ENCODE data around the gene PFKP.
"Not testable (repeated sequence)": the region's sequence is repeated elsewhere in the genome, so short reads cannot be mapped to it uniquely, and the experiment has no call there.

Gene PFKP

DNA sequence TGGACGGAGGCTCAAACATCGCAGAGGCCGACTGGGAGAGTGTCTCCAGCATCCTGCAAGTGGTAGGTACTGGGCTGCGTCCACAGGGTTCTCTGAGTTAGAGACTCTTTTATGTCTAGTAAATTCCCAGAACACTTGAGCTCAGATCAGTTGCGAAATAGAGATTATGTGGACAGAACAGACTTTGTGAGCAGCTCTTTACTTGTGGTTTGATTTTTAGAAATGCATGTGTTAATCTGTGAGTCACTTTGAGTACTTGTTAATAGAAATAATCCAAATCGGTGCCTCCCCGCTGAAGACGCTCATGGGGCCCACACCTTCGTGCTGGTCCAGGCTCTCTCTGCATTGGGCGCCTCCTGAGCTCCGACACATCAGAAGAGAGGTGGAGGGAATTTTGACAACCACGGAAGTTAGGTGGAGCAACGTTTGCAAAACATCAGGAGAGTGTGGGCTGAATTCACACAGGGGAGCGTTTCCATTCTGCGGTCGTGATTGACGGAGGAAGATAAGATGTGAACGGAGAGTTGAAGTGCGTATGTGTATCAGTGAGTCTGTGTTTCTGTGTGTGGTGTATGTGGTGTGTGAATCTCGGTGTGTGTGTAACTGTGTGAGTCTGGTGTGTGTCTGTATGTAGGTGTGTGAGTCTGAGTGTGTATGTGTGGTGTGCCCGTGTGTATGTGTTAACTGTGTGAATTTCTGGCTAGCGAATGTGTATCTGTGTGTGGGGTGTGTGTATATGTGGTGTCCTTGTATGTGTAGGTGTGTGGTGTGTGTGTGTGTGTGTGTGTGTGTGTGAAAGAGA lies 32.1 kb downstream of the PFKP start:
- DNase-seq = peak; percentile 49 to 67

GRCh38 chr10:3100093-3100792 lies 32.9 kb downstream of the PFKP start:
- DNase-seq = no peak

DNA sequence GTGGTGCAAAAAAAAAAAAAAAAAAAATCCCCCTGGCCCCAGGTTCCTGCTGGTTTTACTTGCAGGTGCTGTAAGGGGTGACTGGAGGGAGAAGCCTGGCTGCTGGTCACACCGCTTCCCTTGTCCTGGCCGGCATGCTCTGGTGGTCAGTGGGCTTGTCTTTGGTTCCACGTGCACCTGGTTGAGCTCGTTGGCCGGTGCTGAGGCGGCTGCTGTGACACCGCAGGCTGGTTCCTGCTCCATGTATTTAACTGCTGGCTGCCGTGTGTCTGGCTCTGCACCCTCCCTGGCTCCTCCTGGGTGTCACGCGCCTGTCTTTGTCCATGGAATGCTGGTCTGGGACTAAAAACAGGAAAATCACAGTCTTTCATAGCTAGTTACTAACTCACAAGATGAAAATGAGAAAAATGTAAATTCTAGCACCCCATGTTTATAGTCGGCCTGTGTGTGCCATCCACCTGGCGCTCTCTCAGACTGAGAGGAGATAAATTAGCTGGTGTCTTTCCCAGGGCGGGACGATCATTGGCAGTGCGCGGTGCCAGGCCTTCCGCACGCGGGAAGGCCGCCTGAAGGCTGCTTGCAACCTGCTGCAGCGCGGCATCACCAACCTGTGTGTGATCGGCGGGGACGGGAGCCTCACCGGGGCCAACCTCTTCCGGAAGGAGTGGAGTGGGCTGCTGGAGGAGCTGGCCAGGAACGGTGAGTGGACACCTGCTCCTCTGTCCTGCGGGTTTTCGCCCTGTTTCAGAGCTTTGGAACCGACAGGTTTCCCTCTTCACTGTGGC lies 33.7 kb downstream of the PFKP start:
- DNase-seq = no peak

DNA sequence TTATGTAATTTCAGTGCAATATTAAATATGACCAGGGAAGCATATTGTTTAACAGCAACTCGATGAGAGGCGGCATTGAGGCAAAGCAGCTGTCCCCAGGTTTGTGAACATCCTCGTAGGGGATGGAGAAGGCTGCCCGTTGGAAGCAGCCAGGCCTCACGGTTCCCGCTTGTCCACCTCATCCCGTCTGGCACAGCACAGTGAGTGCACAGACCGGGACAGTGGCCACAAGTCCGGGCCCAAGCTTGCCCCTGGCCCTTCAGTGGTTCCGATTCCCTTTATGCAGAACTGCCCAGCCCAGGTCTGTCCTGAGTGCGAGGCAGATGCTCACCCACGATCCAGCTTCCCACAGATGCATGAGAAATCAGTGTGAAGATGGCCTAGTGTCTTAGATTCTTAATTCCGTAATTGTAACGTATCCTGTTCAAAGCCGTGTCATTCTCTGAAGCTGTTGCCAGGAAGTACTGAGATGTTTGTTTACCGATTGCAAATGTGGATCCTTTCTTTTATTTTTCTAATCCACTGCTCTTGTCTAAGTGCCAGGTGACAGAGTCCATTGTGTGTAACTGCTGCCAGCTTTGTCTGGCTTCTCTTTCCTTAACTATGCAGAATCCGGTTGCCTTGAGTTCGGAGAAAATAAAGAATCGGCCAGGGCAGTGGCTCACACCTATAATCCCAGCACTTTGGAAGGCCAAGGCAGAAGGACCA lies 35.5 kb downstream of the PFKP start:
- no peak for DNase-seq

GRCh38 chr10:3103646-3104045 lies 36.3 kb downstream of the PFKP start:
- DNase-seq = no peak

DNA sequence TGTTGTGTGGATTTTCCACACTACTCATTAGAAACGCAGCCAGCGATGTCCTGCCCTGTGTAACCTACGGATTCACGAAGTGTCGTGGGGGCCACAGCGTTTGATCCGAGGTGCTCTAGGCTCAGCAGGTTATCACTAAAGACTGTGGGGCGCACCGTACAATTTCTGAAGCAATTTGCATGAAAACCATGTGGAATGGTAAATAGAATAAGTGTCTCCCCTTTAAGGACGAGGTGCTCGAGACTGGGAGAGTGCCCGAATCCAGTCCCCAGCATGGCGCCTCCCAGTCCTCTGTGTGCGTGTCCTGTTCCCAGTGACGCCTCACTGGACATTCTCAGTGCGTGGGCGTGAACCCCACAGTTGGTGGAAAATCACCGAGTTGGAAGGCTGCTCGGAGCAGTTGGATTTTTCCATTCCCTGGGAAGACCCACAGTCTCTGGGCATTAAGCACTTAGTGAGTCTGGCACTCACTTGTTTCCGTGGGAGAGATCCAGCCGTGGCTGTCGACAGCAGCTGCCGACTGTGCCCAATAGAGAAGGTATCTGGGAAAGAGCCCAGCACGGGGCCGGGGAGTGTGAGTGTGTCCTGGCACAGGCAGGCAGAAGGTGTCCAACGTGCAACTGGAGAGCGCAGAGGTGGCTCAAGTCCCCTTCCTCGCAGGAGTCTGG lies 37.0 kb downstream of the PFKP start:
- DNase-seq = no peak

- DNase-seq = no peak
These were observed 37.8 kb downstream of the PFKP start for GRCh38 chr10:3105166-3105565.

GRCh38 chr10:3105905-3106304 lies 38.6 kb downstream of the PFKP start:
- DNase-seq = no peak

- not testable (repeated sequence) for DNase-seq
These were observed 39.0 kb downstream of the PFKP start for GRCh38 chr10:3106328-3106727.

DNA sequence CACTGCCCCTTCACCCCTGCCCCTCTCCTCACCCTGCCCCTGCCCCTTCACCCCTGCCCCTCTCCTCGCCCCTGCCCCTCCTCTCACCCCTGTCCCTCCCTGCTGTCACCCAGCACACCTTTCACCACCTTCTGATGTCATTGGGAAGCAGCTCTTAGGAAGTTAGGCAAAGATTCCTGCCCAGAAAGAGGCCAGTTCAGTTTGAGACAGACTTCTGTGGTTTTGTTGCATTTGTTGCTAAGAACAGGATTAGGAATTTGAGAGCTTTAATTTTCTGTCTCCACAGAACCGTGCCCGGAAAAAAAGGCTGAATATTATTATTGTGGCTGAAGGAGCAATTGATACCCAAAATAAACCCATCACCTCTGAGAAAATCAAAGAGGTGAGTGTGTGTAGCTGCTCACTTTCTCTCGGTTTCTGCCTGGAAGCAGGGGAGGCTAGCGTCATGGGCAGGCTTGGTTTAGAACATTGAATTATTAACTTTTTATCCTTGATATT lies 39.6 kb downstream of the PFKP start:
- no peak for DNase-seq

- DNase-seq = no peak
These were observed 40.1 kb downstream of the PFKP start for GRCh38 chr10:3107426-3107961.

DNA sequence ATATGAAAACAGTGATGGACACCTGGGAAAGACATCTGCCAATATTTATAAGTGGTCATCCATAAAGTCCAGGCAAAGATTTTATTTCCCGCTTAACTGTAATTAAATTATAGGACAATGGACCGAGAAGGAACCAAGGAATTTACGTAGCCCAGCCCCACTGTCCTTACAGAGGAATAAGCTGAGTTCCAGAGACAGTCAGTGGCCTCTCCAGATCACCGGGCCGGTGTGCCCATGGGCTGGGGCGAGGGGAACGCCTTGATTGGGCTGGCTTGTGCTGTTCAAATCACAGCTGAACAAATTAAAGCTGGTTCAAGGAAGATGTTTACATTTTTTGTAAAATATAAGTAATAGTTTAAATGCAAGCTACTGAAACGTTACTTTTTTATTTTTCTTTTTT lies 40.7 kb downstream of the PFKP start:
- no peak for DNase-seq

DNA sequence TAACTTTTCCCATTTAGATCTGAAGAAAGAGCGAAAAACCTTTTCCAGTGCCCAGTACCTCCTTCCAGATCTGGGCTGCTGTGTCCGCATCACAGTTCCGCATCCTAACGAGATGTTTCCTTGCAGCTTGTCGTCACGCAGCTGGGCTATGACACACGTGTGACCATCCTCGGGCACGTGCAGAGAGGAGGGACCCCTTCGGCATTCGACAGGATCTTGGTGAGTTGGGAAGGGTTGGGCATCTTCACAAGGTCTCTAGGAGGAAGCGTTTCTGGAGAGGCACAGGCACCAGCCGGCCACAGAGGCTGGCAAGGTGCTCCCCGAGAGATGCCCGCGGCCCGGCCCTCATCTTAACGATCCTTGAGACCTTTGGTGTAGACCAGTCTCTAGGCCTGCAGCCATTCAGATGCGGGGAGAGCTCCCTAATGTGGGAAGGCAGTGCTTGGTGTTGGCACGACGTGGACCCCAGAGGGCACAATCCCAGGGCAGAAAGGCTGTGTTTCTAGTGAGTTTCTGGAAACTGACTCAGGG lies 41.3 kb downstream of the PFKP start:
- DNase-seq = no peak

GRCh38 chr10:3109196-3109595 lies 41.8 kb downstream of the PFKP start:
- no peak for DNase-seq

- DNase-seq = no peak
These were observed 42.3 kb downstream of the PFKP start for GRCh38 chr10:3109633-3110032.

GRCh38 chr10:3110782-3111620 lies 43.7 kb downstream of the PFKP start:
- DNase-seq = no peak

DNA sequence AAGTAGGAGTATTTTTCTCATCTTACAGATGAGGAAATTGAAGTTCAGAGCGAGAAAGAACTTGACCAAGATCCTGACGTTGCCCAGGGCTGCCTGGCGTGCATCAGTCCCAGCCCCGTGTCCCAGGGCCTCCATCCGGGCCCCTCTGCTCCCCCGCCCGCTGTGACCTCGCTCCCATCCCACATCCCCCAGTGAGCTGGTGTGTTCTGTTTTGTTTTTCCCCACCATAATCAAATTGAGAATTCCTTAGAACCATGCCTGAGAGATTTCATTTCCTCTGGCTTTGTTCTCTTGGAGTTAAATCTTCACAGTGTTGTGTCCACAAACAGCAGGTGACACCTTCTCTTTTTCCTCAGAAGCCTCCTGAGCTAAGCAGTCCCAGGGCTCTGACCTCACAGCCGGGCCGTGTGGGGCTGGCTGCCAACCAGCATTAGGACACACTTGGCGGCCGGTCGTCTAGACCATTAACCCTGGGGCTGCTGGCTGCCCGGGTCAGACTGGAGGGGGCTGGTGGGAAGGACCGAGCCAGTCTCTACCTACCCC lies 44.3 kb downstream of the PFKP start:
- no peak for DNase-seq

DNA sequence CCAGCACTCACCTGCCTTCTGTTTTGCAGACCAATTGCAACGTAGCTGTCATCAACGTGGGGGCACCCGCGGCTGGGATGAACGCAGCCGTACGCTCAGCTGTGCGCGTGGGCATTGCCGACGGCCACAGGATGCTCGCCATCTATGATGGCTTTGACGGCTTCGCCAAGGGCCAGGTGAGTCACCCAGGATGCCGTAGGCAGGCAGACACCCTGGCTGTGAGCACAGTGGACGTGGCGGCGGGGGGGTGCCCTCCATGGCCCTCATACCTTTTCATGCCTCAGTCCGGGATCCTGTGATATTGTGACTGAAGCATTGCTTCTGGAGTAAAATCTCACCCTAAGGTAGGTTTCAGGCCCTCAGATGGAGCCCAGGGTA lies 46.0 kb downstream of the PFKP start:
- no peak for DNase-seq

GRCh38 chr10:3115685-3116084 lies 48.3 kb downstream of the PFKP start:
- no peak for DNase-seq

DNA sequence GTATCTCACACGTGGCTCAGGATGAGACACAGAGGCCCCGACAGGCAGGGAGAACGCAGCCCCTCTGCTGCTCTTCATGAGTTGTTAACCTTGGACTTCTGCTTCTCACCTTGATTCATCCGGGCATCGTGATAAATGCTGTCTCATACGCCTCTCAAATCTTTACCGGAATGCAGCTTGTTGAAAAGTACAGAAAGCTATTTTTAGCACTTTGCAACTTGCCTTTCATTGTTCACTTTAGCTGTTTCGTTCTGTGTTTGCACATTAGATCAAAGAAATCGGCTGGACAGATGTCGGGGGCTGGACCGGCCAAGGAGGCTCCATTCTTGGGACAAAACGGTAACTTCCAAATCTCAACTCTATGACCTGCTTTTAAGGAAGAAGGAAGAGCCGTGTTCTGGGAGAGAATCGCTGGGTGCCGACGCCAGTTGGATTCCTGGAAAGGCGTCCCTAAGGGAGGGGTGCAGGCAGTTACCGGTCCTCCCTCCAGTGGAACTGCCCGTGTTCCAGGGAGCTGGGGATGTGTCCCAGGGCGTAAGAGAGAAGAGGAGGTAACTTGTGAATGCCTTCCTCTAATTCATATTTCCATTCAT lies 49.3 kb downstream of the PFKP start:
- DNase-seq = no peak

All from inflammatory macrophage (primary cell).